ENCODE results near the gene BTN1A1.

- TF ChIP-seq CTCF (optimal IDR thresholded peaks at IDR 0.05 in 1 of 3, IDR thresholded peaks at IDR 0.05 in 1 of 3, conservative IDR thresholded peaks at IDR 0.05 in 1 of 3; ENCODE audit: extremely low read depth in 1 of 3, insufficient read depth in 2 of 3, low read length in 3 of 3) (no peak), EZH2 (IDR thresholded peaks at IDR 0.05; ENCODE audit: low read length) (no peak)
Observed at GRCh38 chr6:26553264-26553634, 53.1 kb downstream of the BTN1A1 start.

Measured in keratinocyte (primary cell).